Pancreas (tissue), 10 donors: ENCODE data around the gene S100Z. TPM values are rescaled to one million over a fixed set of nuclear protein-coding genes. Genes with fewer than 3 reads are reported as not detected.
"Not testable (repeated sequence)": the region's sequence is repeated elsewhere in the genome, so short reads cannot be mapped to it uniquely, and the experiment has no call there.

Experiments
- ATAC-seq, 4 donors: fragments of 200-7000 bp; cut with Tn5 transposase; one replicate each; pipeline versions ENCODE4 v1.8.0 to v1.9.1; 2020; ENCODE audit warnings: mild to moderate bottlenecking in 4 of 4, moderate library complexity in 4 of 4
- DNase-seq, 6 donors: peaks; one replicate each; pipeline ENCODE4 v3.0.0-alpha.2; 2020
- FAIRE-seq: peaks from 2 replicates; lab custom pipeline; 2012; peaks lifted over from hg19 to GRCh38; lab: Jason Lieb, UNC
- H3K27ac ChIP-seq, 4 donors: fragments of 200-600 bp; sonication (generic); 1 replicate in 3 of 4; 2 replicates in 1 of 4; pipeline versions ENCODE4 v1.5.0 to v1.8.0; 2020
- H3K27me3 ChIP-seq, 4 donors: fragments of 200-600 bp; one replicate each; pipeline ENCODE4 v1.8.0; 2021
- H3K36me3 ChIP-seq, 3 donors: fragments of 200-600 bp; sonication (generic) in 1 of 3; one replicate each; pipeline versions ENCODE4 v1.5.0 to v1.8.0; 2020 to 2021
- H3K4me1 ChIP-seq, 3 donors: fragments of 200-600 bp; one replicate each; pipeline ENCODE4 v1.8.0; 2021
- H3K4me3 ChIP-seq, 4 donors: fragments of 200-600 bp; sonication (generic) in 2 of 4; one replicate each; pipeline versions ENCODE4 v1.5.0 to v1.8.0; 2020 to 2021
- H3K9me3 ChIP-seq, 4 donors: fragments of 200-600 bp; one replicate each; pipeline ENCODE4 v1.8.0; 2021
- WGBS, 2 donors: extraction: QIAGEN DNeasy Blood & Tissue Kit; methylation state at CpG; one replicate each; pipeline ENCODE4 v1.1.7; 2013; 5-methylcytosine and 5-hydroxymethylcytosine counted together
- intact Hi-C, 3 donors: fragments of 100-400 bp; cut with DNase I; formaldehyde crosslinking; loops; one replicate each; pipeline versions ENCODE4 v1.11.1 to v1.14.2; 2022
- polyA plus RNA-seq, 2 donors: library from polyadenylated mRNA; stranded (reverse); fragments of 200-250 nt; gene quantifications; one replicate each; pipeline ENCODE4 v1.2.3, GENCODE V29; 2013
- total RNA-seq, 6 donors: library from RNA; stranded (reverse); fragmentation: NEBNext Ultra II Directional in 4 of 6; extraction: Animal tissue kit (Norgen Biotek cat#: 25700) in 4 of 6; gene quantifications; one replicate each; pipeline versions ENCODE4 v1.2.1 to v1.2.4, GENCODE V29; 2021 to 2023
- TF ChIP-seq, protein P1 (sequence below), 4 donors: fragments of 200-600 bp; sonication (generic) in 3 of 4; IDR thresholded peaks; one replicate each; pipeline versions ENCODE4 v1.5.0 to v1.8.0; 2021; ENCODE audit warnings: antibody characterized with exemption in 4 of 4
- donor health status: healthy with polysubstance abuse.
- donor health status: DM: no; HTN: no; CAD: no; lungs with moderate emphysema.
- donor health status: DM: no; HTN: no; CAD: no.
- donor health status: control.
- donor health status: control.
- donor health status: Bipolar disorder and iron deficiency.
- donor health status: DM: yes; HTN: yes; CAD: no.
- donor health status: DM: no; HTN: no; CAD: no.
- donor health status: DM: no; HTN: no; CAD: no.
- donor health status: DM: yes; HTN: yes; CAD: no.

S100Z gene
- total and polyA plus RNA-seq, 8 donors, result 0.16 to 1.2 (median 0.41) TPM; not detected in 3

GRCh38 chr5:76854644-76855043, 4.8 kb downstream of the S100Z start:
- TF ChIP-seq, protein P1, sequence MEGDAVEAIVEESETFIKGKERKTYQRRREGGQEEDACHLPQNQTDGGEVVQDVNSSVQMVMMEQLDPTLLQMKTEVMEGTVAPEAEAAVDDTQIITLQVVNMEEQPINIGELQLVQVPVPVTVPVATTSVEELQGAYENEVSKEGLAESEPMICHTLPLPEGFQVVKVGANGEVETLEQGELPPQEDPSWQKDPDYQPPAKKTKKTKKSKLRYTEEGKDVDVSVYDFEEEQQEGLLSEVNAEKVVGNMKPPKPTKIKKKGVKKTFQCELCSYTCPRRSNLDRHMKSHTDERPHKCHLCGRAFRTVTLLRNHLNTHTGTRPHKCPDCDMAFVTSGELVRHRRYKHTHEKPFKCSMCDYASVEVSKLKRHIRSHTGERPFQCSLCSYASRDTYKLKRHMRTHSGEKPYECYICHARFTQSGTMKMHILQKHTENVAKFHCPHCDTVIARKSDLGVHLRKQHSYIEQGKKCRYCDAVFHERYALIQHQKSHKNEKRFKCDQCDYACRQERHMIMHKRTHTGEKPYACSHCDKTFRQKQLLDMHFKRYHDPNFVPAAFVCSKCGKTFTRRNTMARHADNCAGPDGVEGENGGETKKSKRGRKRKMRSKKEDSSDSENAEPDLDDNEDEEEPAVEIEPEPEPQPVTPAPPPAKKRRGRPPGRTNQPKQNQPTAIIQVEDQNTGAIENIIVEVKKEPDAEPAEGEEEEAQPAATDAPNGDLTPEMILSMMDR (IDR thresholded peaks at IDR 0.05), result no peak
- Histone ChIP-seq H3K36me3 (no peaks in the 10 kb centered on the region), H3K27me3 (no peaks in the 10 kb centered on the region), H3K4me1 (peaks cover 0 to 3% (median 0%) of the 10 kb centered on the region in 3 donors), H3K27ac (no peak overlapping the region), H3K9me3 (no peaks in the 10 kb centered on the region), H3K4me3 (no peak overlapping the region)
- DNase-seq, result no peak
- intact Hi-C loops, result no loop called here
- no peak for ATAC-seq
- no peak for FAIRE-seq

GRCh38 chr5:76855501-76855900, 5.7 kb downstream of the S100Z start:
- H3K9me3 ChIP-seq, H3K36me3 ChIP-seq, H3K27me3 ChIP-seq, H3K4me3 ChIP-seq, ATAC-seq, intact Hi-C loops, H3K4me1 ChIP-seq, DNase-seq, FAIRE-seq, H3K27ac ChIP-seq: not testable (repeated sequence)

GRCh38 chr5:76855961-76856360, 6.1 kb downstream of the S100Z start:
- Histone ChIP-seq H3K27ac (no peak overlapping the region), H3K36me3 (no peaks in the 10 kb centered on the region), H3K9me3 (no peaks in the 10 kb centered on the region), H3K4me1 (peaks cover 0 to 3% (median 0%) of the 10 kb centered on the region in 3 donors), H3K4me3 (no peak overlapping the region), H3K27me3 (no peaks in the 10 kb centered on the region)
- DNase-seq (peak in 1 of 6 donors; percentile 20), FAIRE-seq (no peak), ATAC-seq (peak in 2 of 4 donors; percentile 60 to 77)
- WGBS, 2 donors, result 86 to 95% methylated on average over 3 of the region's 3 CpGs
- TF ChIP-seq, protein P1 (IDR thresholded peaks at IDR 0.05), result no peak
- intact Hi-C loops, result no loop called here

- H3K9me3 ChIP-seq, DNase-seq, H3K4me1 ChIP-seq, H3K36me3 ChIP-seq, H3K27me3 ChIP-seq, intact Hi-C loops, H3K4me3 ChIP-seq, FAIRE-seq: not testable (repeated sequence)
- 86 to 89% methylated on average over 4 of the region's 4 CpGs for WGBS, 2 donors
- peak in 1 of 4 donors; percentile 44 for ATAC-seq
- H3K27ac ChIP-seq, result peak overlapping the region in 1 of 4 donors; percentile 8
These were observed 7.0 kb downstream of the S100Z start for GRCh38 chr5:76856800-76857199.

DNA sequence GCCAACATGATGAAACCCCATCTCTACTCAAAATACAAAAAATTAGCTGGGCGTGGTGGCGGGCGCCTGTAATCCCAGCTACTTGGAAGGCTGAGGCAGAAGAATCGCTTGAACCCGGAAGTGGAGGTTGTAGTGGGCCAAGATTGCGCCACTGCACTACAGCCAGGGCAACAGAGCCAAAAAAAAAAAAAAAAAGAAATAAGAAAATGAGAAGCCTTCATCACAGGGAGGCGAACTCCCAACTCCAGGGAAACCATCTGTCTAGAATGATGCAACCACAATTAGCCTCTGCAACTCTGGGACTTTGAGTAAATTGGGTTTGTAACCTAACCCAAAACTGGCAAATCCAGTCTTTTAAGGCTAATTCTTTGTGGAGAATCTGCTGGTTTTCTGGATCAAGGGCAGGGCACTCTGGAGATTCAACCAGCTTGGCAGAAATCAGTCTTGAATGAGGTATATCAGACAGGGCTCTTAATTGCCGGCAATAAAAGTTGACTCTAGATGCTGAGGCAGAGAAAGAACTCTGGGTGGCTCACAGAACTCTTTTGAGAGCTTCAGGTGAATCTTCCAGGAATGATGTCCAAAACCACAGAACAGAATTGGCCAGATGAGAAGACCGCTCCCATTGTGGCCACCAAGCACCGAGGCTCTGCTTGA, 9.9 kb downstream of the S100Z start:
- Histone ChIP-seq H3K4me3 (no peak overlapping the region), H3K27ac (no peak overlapping the region), H3K36me3 (no peaks in the 10 kb centered on the region), H3K27me3 (no peaks in the 10 kb centered on the region), H3K4me1 (peaks cover 0 to 3% (median 0%) of the 10 kb centered on the region in 3 donors), H3K9me3 (no peaks in the 10 kb centered on the region)
- WGBS, 2 donors, result 89 to 94% methylated on average over 10 of the region's 10 CpGs
- intact Hi-C loops, result no loop called here
- no peak for DNase-seq
- FAIRE-seq, result no peak
- TF ChIP-seq, protein P1 (IDR thresholded peaks at IDR 0.05), result no peak
- no peak for ATAC-seq

DNA sequence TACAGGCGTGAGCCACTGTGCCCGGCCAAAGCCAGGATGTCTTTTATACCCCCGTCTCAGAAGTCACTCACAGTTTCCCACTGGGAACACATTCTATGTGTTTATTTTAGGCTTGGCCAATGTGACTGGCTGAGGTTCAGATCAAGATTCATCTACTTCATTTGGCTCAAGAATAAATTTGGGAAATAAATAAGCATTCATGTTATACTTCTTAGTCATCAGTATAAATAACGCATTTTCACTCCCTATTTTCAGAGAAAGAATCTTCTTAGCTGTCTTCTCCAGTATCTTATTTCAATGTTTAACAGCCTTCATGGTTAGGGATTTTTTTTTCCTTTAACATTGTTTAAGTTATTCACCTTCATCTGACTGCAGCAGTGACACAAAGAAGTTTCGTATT, 11.8 kb downstream of the S100Z start:
- ATAC-seq (no peak), FAIRE-seq (no peak), DNase-seq (no peak)
- no peak overlapping the region for H3K27ac ChIP-seq
- 83 to 84% methylated on average over 5 of the region's 5 CpGs for WGBS, 2 donors
- no peaks in the 10 kb centered on the region for H3K4me1 ChIP-seq
- TF ChIP-seq, protein P1 (IDR thresholded peaks at IDR 0.05), result no peak
- no peaks in the 10 kb centered on the region for H3K36me3 ChIP-seq
- no peaks in the 10 kb centered on the region for H3K27me3 ChIP-seq
- H3K4me3 ChIP-seq, result no peak overlapping the region
- intact Hi-C loops, result no loop called here
- H3K9me3 ChIP-seq, result no peaks in the 10 kb centered on the region
